Measurements from ENCODE around the gene MFSD2B.
"Not testable (repeated sequence)": the region's sequence is repeated elsewhere in the genome, so short reads cannot be mapped to it uniquely, and the experiment has no call there.

MFSD2B gene

DNA sequence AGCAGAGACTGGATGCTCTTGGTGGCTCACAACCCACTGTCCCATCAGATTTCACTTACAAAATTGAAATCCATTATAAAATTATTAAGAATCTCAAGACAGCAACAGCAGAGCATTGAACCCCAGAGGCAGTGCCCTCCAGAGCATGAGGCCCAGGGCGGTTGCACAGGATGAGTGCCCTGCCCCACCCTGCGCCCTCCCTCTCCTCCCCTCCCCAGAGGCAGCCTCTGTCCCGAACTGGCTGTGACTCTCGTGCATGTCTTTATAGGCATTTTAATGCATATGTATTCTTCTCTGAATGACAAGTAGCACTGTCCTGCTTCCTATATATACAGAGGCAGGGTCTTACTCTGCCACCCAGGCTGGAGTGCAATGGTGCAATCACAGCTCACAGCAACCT is 10.4 kb downstream of the MFSD2B start:
- DNase-seq = no peak

DNA sequence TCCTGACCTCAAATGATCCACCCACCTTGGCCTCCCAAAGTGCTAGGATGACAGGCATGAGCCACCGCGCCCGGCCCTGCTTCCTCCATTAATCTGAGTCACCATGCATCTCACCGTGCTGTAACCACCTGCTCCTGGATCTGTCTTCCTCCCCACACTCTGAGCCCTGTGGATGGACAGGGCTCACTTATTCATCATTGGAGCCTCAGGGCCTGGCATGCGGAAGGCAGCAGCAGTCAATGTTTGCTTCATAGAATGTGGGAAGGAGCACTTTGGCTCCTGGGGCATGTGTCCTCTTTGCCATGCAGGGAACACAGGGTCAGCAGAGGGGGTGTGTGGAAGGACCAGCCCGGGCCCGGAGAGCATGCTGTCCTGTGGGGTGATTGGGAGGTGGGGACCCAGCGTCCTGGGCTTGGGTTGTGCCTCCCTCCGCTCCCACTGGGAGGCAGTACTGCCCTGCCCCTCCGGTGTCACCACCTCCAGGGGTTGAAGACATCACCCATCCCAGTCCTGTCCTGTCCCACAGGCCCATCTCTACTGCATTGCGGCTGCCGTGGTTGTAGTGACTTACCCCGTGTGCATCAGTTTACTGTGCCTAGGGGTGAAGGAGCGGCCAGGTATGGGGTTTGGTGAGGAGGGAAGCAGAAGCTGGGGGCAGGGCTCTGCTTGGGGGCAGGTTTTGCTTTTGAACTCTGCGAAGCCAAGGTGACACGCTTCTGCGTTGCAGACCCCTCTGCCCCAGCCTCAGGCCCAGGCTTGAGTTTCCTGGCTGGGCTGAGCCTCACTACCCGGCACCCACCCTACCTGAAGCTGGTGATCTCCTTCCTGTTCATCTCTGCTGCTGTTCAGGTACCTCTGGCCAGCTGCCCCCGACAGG is 11.5 kb downstream of the MFSD2B start:
- no peak for DNase-seq

DNA sequence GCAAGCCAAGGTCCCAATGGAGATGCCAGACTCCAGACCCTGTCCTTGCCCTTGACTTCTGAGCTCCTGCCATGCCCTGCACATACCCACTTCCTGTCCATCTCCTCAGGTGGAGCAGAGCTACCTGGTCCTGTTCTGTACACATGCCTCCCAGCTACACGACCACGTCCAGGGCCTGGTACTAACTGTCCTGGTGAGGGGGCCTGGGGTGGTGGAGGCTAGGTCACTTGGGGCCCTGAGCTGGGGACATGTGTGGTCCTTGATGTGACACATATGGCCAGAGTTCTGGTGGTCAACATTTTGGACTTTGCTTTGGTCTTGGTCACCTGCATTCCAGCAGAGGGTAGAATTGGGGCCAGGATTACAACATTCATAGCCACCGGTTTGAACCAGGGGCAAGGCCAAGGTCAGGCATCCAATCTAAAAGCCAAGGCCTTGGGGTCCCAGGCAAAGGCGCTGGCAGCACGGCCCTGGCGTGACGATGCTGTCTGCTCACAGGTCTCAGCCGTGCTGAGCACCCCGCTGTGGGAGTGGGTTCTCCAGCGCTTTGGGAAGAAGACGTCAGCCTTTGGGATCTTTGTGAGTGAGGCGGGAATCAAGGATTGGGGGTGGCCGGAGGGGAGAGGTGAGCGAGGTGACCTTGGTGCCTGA is 12.6 kb downstream of the MFSD2B start:
- no peak for DNase-seq

DNA sequence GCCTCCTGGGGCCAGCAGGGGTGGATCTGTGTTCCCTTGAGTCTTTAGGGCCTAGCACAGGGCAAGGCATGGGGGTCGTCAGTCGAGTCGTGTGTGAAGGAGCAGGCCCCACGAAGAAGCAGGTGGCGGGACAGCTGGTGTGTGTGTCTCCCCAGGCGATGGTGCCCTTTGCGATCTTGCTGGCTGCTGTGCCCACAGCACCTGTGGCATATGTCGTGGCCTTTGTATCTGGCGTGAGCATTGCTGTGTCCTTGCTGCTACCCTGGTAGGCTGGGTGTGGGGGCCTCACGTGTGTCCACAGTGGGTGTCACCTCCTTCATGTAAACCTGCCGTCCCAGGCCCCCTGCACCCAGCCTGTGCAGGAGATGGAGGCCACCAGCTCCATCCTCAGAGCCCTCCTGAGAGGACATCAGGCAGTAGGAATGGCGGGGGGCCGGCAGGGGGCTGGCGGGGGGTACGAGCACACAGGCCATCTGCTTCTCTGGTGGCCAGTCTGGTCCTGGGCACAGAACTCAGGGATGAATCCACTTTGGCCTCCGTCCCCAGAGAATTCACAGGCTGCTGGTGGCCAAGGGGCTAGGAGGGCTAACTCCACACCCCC is 13.2 kb downstream of the MFSD2B start:
- no peak for DNase-seq

DNA sequence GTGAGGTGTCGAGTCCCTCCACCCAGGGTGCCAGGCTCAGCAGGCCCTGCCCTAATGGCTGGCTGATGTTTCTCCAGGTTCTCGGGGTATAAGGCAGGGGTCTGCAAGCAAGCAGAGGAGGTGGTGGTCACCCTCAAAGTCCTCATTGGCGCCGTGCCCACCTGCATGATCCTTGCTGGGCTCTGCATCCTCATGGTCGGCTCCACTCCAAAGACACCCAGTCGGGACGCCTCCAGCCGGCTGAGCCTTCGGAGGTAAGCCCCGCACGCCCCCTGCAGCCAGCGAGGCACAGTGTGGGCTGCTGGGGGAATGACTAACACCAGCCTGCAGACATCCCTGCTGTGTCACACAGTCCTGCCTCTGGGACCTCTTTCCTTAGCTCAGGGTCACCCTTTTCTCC is 14.1 kb downstream of the MFSD2B start:
- DNase-seq = no peak

DNA sequence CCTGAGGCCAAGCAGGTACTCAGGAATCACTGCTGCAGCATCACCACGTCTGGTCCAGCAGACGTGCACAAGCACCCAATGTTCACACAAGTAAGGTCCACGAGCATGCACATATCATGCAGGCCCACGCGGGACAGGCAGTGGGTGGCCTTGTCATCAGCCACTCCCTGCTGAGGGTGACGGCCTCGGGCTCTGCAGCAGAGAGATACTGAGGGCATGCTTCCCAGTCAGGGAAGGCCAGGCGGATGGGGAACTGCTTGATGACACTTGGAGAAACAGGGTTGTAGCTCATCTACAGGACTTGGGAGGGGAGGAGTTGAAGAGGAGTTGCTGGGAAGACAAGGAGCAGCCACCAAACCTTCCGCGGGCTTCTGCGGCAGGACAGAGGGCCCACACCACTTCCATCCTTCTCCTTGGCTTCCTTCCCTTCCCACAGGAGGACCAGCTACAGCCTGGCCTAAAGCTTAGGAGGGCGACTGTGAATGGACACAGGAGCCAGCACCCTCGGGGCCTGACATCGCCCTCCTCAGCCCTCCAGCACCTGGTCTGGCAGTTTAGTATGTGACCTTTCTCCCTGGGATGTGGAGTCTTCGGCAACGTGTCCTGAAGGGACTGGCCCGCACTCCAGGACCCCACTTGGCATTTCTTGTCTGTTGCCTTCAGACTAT is 15.2 kb downstream of the MFSD2B start:
- no peak for DNase-seq

DNA sequence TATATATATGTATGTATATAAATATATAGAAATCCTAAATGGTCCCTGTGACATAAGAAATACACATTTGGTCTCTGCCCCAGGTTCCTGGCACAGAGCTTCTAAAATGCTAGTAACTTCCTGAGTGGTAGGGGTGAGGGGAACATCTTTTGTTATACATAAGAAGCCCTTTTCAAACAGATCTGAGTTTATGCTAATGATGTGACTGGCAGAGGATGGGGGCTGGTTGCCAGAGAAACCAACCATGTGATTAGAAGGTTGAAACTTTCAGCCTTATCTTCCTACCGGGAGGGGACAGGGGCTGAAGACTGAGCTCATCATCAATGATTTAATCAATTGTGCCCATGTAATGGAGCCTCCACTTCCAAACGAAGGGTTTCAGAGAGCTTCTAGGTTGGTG is 16.3 kb downstream of the MFSD2B start:
- no peak for DNase-seq

DNA sequence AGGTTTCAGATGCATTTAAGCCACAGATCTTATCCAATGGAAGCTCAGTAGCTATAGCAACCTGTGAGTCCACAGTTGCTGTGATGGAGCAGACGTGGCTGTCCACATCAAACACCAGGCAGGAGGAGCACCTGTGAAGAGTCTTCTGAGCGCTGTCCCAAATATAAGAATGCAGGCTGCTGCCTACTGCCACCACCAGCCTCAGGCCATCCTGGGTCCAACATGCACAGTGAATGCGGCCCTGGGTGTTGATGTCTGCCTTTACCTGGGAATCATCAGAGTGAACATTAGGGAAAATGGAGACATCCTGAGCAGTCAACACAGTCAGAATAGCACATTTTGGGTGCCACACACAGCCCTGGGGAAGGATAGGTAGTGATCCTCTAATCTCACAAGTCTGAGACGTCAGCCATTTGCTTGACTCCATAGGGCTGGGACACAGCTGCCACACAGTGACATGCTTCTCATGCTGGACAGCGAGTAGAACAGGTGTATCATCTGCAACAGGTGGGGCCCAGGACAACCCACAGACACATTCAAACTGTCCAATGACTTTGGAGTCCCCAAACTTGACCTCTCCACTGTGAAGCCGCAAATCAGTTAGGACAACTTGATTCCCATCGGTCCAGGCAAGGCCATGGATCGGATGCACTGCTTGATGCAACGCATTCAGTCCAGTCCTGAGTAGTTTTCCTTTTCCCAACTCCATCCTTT is 29.1 kb downstream of the MFSD2B start:
- no peak for DNase-seq

DNA sequence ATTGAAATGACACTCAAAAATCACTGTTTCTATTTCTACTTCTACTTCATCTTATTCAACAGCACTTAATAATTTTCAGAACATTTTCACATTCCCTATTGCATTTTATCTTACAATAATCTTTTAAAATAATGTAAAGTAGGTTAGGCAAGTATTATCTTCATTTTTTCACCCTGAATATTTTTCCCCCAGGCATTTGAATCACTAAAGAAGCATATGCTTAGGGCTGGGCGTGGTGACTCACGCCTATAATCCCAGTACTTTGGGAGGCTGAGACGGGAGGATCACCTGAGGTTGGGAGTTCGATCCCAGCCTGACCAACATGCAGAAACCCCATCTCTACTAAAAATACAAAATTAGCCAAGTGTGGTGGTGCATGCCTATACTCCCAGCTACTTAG is 30.6 kb downstream of the MFSD2B start:
- no peak for DNase-seq

DNA sequence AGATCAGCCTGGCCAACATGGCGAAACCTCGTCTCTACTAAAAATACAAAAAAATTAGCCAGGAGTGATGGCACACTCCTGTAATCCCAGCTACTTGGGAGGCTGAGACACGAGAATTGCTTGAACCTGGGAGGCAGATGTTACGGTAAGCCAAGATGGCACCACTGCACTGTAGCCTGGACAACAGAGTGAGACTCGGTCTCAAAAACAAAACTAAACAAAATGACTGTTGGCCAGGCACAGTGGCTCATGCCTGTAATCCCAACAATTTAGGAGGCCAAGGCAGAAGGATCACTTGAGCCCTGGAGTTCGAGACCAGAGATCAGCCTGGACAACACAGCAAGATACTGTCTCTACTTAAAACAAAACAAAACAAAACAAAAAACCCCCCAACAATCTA is 33.2 kb downstream of the MFSD2B start:
- not testable (repeated sequence) for DNase-seq

DNA sequence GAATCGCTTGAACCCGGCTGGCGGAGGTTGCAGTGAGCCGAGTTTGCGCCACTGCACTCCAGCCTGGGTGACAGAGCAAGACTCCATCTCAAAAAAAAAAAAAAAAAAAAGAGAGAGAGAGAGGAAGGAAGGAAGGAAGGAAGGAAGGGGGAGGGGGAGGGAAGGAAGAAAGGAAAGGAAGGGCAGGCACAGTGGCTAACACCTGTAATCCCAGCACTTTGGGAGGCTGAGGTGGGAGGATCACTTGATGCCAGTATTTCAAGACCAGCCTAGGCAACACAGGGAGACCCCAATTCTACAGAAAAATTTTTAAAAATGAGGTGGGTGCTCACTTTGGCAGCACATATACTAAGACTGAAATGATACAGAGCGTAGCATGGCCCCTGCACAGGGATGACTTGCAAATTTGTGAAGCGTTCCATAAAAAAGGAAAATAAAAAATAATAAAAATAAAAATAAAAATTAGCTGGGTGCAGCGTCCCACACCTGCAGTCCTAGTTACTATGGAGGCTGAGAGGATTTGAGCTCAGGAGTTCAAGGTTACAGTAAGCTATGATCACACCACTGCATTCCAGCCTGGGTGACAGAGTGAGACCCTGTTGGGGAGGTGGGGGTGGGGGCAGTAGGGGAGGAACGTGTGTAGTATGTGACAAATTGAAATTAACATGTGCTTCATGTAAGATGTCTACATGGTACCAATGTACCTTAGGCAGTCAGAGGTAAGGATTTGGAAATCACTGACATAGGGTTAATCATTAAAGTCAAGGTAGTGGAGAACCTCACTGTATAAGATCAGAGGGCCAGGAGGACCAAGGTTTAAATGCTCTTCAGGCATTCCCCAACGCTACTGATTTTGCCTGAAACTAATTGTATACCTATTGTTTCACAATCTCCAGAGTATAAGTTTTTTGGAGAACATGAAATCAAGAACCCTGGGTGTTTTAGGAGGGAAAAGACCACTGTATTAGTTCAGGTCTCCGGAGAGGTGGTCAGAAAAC is 35.9 kb downstream of the MFSD2B start:
- DNase-seq = no peak

DNA sequence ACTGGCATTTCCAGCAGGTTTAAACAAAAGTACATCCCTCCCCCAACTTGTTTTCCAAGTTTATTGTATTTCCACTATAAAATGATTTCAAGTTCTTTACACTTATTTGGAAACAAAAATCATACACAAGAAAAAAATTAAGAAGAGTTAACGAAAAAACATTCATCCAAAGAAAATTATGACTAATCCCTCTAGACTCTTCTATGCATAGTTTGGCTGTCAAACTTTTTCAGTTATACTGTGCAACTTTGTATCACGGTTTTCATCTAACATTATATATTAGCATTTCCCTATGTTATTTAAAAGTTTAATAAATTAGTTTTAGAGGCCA is 36.7 kb downstream of the MFSD2B start:
- no peak for DNase-seq

DNA sequence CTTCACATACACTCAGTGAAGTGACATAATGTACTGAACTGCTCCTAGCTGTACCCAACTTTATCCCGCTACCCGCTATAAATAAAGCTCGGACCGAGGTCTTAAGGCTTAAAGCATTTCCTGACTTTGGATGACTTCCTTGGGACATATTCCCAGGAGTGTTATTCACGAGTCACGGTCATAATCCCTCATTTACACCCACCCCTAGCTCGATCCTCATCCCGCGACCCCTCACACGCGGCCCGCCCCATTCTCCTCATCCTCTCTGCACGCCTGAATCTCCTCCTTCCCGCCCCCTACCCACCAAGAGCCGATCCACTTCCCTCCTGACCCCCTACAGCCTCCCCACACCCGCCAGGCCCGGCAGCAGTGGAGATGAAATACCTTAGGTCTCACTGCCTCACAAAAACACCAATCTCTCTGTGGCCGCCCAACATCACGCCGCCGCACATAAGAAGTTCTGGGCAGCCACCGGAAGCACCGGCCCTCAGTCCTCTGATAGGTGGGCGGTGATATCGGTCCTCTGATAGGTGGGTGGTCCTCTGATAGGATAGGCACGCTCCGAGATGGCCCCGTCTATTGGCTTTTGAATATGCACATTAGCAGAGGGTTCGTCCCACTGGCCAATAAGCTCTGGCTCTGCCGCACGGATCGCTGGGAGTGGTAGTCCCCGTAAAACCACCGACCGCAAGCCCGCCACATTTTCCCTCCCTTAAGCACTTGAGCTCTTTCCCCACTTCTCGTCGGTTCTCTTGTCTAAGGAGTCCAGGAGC is 37.2 kb downstream of the MFSD2B start, which contains the start of gene WDCP:
Gene WDCP, minus strand, starts transcription at position 462 of the 773 bp plus-strand sequence. CDS start 7,897 bp downstream, outside the sequence.
- peak; percentile 91 for DNase-seq

DNA sequence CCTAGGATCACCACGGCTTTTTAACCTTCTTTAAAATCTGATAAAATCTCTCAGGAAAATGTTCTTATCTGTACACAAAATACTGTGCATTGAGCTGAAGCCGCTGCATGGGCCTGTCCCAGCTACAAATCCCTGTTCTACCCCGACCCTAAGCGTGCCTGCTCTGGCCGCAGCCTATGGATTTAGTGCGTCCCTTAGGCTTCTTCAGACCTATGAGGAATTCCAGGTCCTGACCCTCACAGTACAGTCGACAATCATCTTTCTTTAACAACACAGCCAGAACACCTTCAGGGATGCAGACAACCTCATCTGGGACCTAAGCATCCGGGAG is 37.8 kb downstream of the MFSD2B start:
- no peak for DNase-seq

DNA sequence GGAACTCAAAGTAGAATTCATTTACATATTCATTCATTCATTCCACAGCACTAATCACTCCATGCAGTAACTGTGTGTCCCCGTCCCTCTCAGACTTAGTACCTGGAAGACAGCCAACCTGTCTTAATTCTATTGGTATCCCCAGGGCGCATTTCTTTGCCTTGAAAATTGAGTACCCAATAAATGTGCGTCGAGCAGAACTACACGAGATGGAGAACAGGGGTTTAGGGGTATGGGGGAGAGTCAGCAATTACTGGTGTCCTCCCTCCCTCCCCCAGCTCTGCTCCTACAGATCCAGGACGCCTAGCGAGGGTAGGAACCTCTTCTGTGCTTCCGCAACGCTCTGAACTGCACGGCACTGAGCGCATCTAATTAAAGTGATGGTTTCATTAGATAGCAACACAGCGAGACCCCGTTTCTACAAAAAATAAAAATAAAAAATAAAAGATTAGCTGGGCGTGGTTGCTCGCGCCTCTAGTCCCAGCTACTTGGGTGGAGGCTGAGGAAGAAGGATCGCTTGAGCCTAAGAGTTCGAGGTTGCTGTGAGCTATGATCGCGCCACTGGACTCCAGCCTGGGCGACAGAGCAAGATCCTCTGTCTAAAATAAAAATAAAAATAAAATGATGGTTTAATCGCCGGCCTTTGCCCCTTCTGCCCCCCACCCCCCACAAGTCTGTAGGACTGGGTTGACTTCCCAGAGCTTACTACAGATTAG is 39.0 kb downstream of the MFSD2B start:
- DNase-seq = no peak

DNA sequence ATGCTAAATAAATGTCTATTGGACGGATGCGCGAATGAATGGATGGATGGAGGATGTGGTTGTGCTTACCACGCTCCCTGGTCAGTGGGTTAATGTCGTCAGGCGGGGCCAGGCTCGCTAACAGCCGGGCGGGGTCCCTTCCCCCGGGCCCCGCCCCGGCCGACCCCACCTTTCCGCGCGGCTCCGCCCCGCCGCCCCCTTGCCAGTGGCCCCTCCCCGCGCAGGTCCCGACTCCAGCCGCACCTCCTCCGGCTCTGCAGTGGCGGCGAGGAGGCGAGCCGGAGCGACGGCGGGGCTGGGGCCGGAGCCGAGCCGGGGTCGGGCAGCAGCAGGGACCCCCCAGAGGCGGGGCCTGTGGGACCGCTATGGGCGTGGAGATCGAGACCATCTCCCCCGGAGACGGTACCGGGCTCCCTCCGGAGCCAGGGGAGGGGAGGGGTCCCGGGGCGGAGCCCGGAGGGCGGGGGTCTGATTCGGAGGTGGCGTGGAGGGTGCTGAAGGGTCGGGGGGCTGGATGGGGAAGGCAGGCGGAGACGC is 39.7 kb downstream of the MFSD2B start, which contains the start of gene FKBP1B:
Gene FKBP1B, plus strand, starts transcription at position 257 of the 537 bp plus-strand sequence. Its CDS starts 109 bp downstream, at position 366.
- DNase-seq = peak; percentile 39

DNA sequence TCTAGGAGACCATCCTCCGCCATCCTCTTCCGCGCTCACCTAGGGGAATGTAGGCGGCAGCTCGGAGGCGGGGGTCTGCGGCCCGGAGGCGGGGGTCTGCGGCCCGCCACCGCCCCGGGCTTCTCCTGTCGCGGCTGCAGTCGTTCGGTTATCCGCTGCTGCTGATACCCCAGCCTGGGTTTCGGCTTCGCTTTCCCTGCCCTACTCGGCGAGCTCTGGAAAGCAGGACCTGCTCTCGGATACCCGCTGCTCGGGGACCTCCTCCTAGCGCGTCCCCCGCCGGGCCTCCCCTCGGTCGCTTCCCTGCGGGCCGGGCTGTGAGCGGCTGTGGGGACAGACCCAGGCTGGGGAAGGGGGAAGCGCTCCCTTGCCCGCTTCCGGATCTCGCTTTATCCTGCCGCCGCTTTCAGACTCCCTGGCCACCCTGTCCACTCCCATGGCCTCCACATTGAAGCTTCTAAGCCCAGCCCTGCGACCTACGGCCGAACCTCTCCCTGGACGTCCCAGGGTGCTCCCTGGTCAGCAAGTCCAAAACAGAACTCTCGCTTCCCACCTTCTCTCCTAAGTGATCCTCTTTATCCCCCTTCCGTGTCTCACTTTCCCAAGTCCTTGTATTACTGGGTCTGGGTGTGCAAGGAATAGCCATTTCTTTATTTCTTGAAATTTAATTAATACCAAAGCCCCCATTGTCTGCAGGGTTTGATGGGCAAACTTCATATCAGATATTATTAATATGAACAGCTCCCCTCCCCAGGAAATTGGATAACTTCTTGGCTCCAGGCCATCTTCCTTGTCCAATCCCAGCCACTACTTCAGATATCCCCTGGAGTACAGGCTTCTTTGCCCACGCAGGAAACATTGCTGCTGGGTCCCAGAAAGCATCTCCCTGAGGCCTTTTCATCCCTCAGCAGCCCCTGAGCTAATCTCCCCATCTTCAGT is 40.4 kb downstream of the MFSD2B start:
- DNase-seq = no peak

DNA sequence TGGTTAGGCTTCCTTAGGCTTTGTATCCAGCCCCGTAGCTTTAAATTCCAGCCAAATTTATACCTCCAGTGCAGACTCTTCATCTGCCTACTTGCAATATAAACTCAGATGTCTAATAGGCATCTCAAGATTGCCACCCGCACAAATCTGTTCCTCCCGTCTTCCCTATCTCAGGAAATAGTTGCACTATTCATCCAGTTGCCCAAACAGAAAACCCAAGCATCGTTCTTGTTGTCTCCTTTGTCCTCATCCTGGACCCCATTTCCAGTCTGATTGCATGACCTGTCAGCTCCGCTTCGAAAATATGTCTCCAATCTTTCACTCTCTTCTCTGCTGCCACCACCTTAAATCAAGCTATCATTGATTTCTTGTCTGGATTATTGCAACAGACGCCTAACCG is 41.9 kb downstream of the MFSD2B start:
- DNase-seq = no peak
